GM23338 (cell line): ENCODE measurements around the gene CFAP100. TPM values are rescaled to one million over a fixed set of nuclear protein-coding genes. Genes with fewer than 3 reads are reported as not detected.

Experiments
- ATAC-seq: fragments of 200-7000 bp; cut with Tn5 transposase; 3 replicates; pipeline ENCODE4 v1.9.1; 2020
- DNase-seq: peaks from one replicate; pipeline ENCODE4 v3.0.0-alpha.2; 2015; ENCODE audit warnings: low spot score
- H2AFZ ChIP-seq: fragments of 200-600 bp; sonication (generic); 2 replicates; pipeline ENCODE4 v1.8.0; 2016; ENCODE audit warnings: antibody characterized with exemption, mild to moderate bottlenecking, moderate library complexity
- H3F3A ChIP-seq: fragments of 200-600 bp; sonication (generic); replicated peaks from 2 replicates; pipeline ENCODE4 v1.8.0; 2017; ENCODE audit warnings: antibody characterized with exemption, mixed run types, low read depth
- H3K27ac ChIP-seq: fragments of 200-600 bp; sonication (generic); 2 replicates; pipeline ENCODE4 v1.6.1; 2016; ENCODE audit warnings: low read depth
- H3K27me3 ChIP-seq: fragments of 200-600 bp; sonication (generic); 2 replicates; pipeline ENCODE4 v1.8.0; 2016; ENCODE audit warnings: mild to moderate bottlenecking, mixed run types, moderate library complexity; ENCODE audit not compliant: insufficient read depth
- H3K36me3 ChIP-seq: fragments of 200-600 bp; sonication (generic); 2 replicates; pipeline ENCODE4 v1.8.0; 2016; ENCODE audit warnings: mild to moderate bottlenecking; ENCODE audit not compliant: insufficient read depth
- H3K4me1 ChIP-seq: fragments of 200-600 bp; sonication (generic); 2 replicates; pipeline ENCODE4 v1.8.0; 2016; ENCODE audit warnings: mild to moderate bottlenecking, moderate library complexity; ENCODE audit not compliant: insufficient read depth
- H3K4me2 ChIP-seq: fragments of 200-600 bp; sonication (generic); 2 replicates; pipeline ENCODE4 v1.7.1; 2017; ENCODE audit warnings: mixed run types
- H3K4me3 ChIP-seq: fragments of 200-600 bp; sonication (generic); 2 replicates; pipeline ENCODE4 v1.6.1; 2016; ENCODE audit warnings: mixed run types
- H3K79me2 ChIP-seq: fragments of 200-600 bp; sonication (generic); replicated peaks from 2 replicates; pipeline ENCODE4 v1.8.0; 2017; ENCODE audit warnings: mild to moderate bottlenecking; ENCODE audit not compliant: insufficient read depth
- H3K9me2 ChIP-seq: fragments of 200-600 bp; sonication (generic); 2 replicates; pipeline ENCODE4 v1.8.0; 2017; ENCODE audit not compliant: insufficient read depth
- H4K20me1 ChIP-seq: fragments of 200-600 bp; sonication (generic); replicated peaks from 2 replicates; pipeline ENCODE4 v1.8.0; 2017; ENCODE audit warnings: mild to moderate bottlenecking; ENCODE audit not compliant: insufficient read depth
- H3K27ac Mint-ChIP-seq: 2 replicates; pipeline ENCODE4 v1.8.0; 2020; ENCODE audit warnings: inconsistent platforms, mild to moderate bottlenecking, moderate library complexity, mixed read lengths
- H3K27me3 Mint-ChIP-seq: 3 replicates; pipeline ENCODE4 v1.8.0; 2022; ENCODE audit warnings: low read depth, mild to moderate bottlenecking, moderate library complexity, mixed read lengths, inconsistent platforms; ENCODE audit not compliant: insufficient read depth, poor library complexity
- H3K36me3 Mint-ChIP-seq: 3 replicates; pipeline ENCODE4 v1.8.0; 2021; ENCODE audit warnings: low read depth, mild to moderate bottlenecking, inconsistent platforms, moderate library complexity, mixed read lengths
- H3K4me1 Mint-ChIP-seq: 3 replicates; pipeline ENCODE4 v1.8.0; 2020; ENCODE audit warnings: mild to moderate bottlenecking, inconsistent platforms, mixed read lengths
- H3K4me3 Mint-ChIP-seq: 3 replicates; pipeline ENCODE4 v1.8.0; 2021; ENCODE audit warnings: moderate library complexity, mild to moderate bottlenecking, inconsistent platforms, mixed read lengths
- H3K9me3 Mint-ChIP-seq: 3 replicates; pipeline ENCODE4 v1.8.0; 2020; ENCODE audit warnings: moderate library complexity, mild to moderate bottlenecking, inconsistent platforms, mixed read lengths
- CREB1 ChIP-seq: fragments of 250-450 bp; sonication (Bioruptor Pico); IDR thresholded peaks from 2 replicates; pipeline ENCODE4 v1.5.0; 2020; ENCODE audit warnings: low read depth, mild to moderate bottlenecking, moderate library complexity
- CTCF ChIP-seq, 2 experiments: fragments of 200-600 bp in 1 of 2; sonication (generic) in 1 of 2; conservative IDR thresholded peaks; 2 replicates each; pipeline versions ENCODE4 v1.5.1 to v1.6.1; 2016 to 2017; ENCODE audit warnings: antibody characterized with exemption in 2 of 2, low read depth in 2 of 2, mild to moderate bottlenecking in 2 of 2, moderate library complexity in 1 of 2
- EZH2 ChIP-seq: fragments of 200-600 bp; sonication (generic); IDR thresholded peaks from one replicate; pipeline ENCODE4 v1.8.0; 2017; ENCODE audit warnings: antibody characterized with exemption, mild to moderate bottlenecking, low read depth; ENCODE audit not compliant: unreplicated experiment
- EZH2phosphoT487 ChIP-seq: fragments of 200-600 bp; sonication (generic); IDR thresholded peaks from one replicate; pipeline ENCODE4 v1.8.1; 2018; ENCODE audit warnings: antibody characterized with exemption; ENCODE audit not compliant: unreplicated experiment
- NANOG ChIP-seq: IDR thresholded peaks from 2 replicates; pipeline ENCODE4 v1.6.1; 2016; ENCODE audit warnings: antibody characterized with exemption, borderline replicate concordance
- POLR2AphosphoS5 ChIP-seq: IDR thresholded peaks from 2 replicates; pipeline ENCODE4 v1.6.1; 2016; ENCODE audit warnings: antibody characterized with exemption, low read depth
- STAT1 ChIP-seq: IDR thresholded peaks from one replicate; pipeline ENCODE4 v1.6.1; 2016; ENCODE audit warnings: antibody characterized with exemption; ENCODE audit not compliant: unreplicated experiment
- ZNF114 ChIP-seq: fragments of 250-450 bp; sonication (Bioruptor Pico); IDR thresholded peaks from 2 replicates; pipeline ENCODE4 v1.5.0; 2020; ENCODE audit warnings: mild to moderate bottlenecking, moderate library complexity
- ZNF331 ChIP-seq: fragments of 250-450 bp; sonication (Bioruptor Pico); IDR thresholded peaks from 2 replicates; pipeline ENCODE4 v1.5.0; 2020; ENCODE audit warnings: low read depth, mild to moderate bottlenecking, moderate library complexity
- polyA plus RNA-seq: library from polyadenylated mRNA; unstranded; fragments of >200 nt; fragmentation: Nextera tagmentation; extraction: Ambion mirVana; gene quantifications from 2 replicates; pipeline ENCODE4 v1.2.1, GENCODE V29; 2016
- total RNA-seq: library from RNA; depleted of rRNA; stranded (reverse); fragments of >200 nt; shearing (Covaris generic); gene quantifications from 2 replicates; pipeline ENCODE4 v1.2.3, GENCODE V29; 2014
- TF ChIP-seq, protein P1 (sequence below): fragments of 250-450 bp; sonication (Bioruptor Pico); IDR thresholded peaks from 2 replicates; pipeline ENCODE4 v1.5.0; 2020; ENCODE audit warnings: mild to moderate bottlenecking, moderate library complexity
- TF ChIP-seq, protein P2 (sequence below): IDR thresholded peaks from 2 replicates; pipeline ENCODE4 v1.6.1; 2016; ENCODE audit warnings: antibody characterized with exemption
- TF ChIP-seq, protein P3 (sequence below): IDR thresholded peaks from one replicate; pipeline ENCODE4 v1.6.1; 2018; ENCODE audit warnings: antibody characterized with exemption; ENCODE audit not compliant: unreplicated experiment

The CFAP100 gene
- total and polyA plus RNA-seq, 2 experiments from 2014 or later = 0.07 TPM; not detected in 1

DNA sequence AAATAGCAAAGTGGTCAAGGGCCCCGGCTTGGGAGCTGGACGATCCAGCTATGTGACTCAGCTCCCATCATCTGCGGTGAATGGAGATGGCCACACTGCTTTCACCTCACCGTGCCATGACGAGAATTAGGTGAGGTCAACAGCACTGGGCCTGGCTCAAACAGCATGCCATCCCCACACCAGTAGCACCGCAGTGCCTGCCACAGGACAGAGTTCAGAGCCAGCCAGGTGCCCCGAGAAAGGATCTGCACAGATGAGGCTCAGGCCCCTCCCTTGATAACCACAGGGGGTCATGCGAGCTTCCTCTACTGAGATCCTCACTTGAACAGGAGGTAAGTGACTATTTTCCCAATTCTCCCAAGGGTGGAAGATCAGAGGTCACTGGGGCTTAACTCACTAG, 51.6 kb downstream of the CFAP100 start (continued):
- TF ChIP-seq, protein P1, sequence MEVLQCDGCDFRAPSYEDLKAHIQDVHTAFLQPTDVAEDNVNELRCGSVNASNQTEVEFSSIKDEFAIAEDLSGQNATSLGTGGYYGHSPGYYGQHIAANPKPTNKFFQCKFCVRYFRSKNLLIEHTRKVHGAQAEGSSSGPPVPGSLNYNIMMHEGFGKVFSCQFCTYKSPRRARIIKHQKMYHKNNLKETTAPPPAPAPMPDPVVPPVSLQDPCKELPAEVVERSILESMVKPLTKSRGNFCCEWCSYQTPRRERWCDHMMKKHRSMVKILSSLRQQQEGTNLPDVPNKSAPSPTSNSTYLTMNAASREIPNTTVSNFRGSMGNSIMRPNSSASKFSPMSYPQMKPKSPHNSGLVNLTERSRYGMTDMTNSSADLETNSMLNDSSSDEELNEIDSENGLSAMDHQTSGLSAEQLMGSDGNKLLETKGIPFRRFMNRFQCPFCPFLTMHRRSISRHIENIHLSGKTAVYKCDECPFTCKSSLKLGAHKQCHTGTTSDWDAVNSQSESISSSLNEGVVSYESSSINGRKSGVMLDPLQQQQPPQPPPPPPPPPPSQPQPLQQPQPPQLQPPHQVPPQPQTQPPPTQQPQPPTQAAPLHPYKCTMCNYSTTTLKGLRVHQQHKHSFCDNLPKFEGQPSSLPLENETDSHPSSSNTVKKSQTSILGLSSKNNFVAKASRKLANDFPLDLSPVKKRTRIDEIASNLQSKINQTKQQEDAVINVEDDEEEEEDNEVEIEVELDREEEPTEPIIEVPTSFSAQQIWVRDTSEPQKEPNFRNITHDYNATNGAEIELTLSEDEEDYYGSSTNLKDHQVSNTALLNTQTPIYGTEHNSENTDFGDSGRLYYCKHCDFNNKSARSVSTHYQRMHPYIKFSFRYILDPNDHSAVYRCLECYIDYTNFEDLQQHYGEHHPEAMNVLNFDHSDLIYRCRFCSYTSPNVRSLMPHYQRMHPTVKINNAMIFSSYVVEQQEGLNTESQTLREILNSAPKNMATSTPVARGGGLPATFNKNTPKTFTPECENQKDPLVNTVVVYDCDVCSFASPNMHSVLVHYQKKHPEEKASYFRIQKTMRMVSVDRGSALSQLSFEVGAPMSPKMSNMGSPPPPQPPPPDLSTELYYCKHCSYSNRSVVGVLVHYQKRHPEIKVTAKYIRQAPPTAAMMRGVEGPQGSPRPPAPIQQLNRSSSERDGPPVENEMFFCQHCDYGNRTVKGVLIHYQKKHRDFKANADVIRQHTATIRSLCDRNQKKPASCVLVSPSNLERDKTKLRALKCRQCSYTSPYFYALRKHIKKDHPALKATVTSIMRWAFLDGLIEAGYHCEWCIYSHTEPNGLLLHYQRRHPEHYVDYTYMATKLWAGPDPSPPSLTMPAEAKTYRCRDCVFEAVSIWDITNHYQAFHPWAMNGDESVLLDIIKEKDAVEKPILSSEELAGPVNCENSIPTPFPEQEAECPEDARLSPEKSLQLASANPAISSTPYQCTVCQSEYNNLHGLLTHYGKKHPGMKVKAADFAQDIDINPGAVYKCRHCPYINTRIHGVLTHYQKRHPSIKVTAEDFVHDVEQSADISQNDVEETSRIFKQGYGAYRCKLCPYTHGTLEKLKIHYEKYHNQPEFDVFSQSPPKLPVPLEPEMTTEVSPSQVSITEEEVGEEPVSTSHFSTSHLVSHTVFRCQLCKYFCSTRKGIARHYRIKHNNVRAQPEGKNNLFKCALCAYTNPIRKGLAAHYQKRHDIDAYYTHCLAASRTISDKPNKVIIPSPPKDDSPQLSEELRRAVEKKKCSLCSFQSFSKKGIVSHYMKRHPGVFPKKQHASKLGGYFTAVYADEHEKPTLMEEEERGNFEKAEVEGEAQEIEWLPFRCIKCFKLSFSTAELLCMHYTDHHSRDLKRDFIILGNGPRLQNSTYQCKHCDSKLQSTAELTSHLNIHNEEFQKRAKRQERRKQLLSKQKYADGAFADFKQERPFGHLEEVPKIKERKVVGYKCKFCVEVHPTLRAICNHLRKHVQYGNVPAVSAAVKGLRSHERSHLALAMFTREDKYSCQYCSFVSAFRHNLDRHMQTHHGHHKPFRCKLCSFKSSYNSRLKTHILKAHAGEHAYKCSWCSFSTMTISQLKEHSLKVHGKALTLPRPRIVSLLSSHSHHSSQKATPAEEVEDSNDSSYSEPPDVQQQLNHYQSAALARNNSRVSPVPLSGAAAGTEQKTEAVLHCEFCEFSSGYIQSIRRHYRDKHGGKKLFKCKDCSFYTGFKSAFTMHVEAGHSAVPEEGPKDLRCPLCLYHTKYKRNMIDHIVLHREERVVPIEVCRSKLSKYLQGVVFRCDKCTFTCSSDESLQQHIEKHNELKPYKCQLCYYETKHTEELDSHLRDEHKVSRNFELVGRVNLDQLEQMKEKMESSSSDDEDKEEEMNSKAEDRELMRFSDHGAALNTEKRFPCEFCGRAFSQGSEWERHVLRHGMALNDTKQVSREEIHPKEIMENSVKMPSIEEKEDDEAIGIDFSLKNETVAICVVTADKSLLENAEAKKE (CRISPR knock-in tag) = no peak

- no peaks in the 10 kb centered on the region for H3K27me3 Mint-ChIP-seq
- Histone ChIP-seq H3K27me3 (no peaks in the 10 kb centered on the region), H2AFZ (no peak overlapping the region), H3K36me3 (no peaks in the 10 kb centered on the region), H3K27ac (no peak overlapping the region), H3F3A (no peaks in the 10 kb centered on the region), H3K4me3 (no peak overlapping the region), H3K9me2 (no peaks in the 10 kb centered on the region), H4K20me1 (no peaks in the 10 kb centered on the region; the same call in 1 of the 2 replicates), H3K4me1 (peaks cover 7% of the 10 kb centered on the region; the same call in 1 of the 2 replicates), H3K4me2 (no peak overlapping the region), H3K79me2 (no peaks in the 10 kb centered on the region)
- peaks cover 24% of the 10 kb centered on the region for H3K4me1 Mint-ChIP-seq
- H3K4me3 Mint-ChIP-seq = no peak overlapping the region
- DNase-seq (peak; percentile 28), ATAC-seq (peak; percentile 73)
- peaks cover 12% of the 10 kb centered on the region for H3K36me3 Mint-ChIP-seq
- H3K27ac Mint-ChIP-seq = no peak overlapping the region
- H3K9me3 Mint-ChIP-seq = no peaks in the 10 kb centered on the region
- no peak for TF ChIP-seq NANOG
- TF ChIP-seq, protein P2, sequence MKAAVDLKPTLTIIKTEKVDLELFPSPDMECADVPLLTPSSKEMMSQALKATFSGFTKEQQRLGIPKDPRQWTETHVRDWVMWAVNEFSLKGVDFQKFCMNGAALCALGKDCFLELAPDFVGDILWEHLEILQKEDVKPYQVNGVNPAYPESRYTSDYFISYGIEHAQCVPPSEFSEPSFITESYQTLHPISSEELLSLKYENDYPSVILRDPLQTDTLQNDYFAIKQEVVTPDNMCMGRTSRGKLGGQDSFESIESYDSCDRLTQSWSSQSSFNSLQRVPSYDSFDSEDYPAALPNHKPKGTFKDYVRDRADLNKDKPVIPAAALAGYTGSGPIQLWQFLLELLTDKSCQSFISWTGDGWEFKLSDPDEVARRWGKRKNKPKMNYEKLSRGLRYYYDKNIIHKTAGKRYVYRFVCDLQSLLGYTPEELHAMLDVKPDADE = no peak
- no peak for TF ChIP-seq STAT1
- no peak for TF ChIP-seq EZH2
- TF ChIP-seq EZH2phosphoT487 = no peak
- TF ChIP-seq POLR2AphosphoS5 = no peak
- TF ChIP-seq, protein P3, sequence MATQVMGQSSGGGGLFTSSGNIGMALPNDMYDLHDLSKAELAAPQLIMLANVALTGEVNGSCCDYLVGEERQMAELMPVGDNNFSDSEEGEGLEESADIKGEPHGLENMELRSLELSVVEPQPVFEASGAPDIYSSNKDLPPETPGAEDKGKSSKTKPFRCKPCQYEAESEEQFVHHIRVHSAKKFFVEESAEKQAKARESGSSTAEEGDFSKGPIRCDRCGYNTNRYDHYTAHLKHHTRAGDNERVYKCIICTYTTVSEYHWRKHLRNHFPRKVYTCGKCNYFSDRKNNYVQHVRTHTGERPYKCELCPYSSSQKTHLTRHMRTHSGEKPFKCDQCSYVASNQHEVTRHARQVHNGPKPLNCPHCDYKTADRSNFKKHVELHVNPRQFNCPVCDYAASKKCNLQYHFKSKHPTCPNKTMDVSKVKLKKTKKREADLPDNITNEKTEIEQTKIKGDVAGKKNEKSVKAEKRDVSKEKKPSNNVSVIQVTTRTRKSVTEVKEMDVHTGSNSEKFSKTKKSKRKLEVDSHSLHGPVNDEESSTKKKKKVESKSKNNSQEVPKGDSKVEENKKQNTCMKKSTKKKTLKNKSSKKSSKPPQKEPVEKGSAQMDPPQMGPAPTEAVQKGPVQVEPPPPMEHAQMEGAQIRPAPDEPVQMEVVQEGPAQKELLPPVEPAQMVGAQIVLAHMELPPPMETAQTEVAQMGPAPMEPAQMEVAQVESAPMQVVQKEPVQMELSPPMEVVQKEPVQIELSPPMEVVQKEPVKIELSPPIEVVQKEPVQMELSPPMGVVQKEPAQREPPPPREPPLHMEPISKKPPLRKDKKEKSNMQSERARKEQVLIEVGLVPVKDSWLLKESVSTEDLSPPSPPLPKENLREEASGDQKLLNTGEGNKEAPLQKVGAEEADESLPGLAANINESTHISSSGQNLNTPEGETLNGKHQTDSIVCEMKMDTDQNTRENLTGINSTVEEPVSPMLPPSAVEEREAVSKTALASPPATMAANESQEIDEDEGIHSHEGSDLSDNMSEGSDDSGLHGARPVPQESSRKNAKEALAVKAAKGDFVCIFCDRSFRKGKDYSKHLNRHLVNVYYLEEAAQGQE = no peak
- no peak for TF ChIP-seq ZNF331
- TF ChIP-seq CREB1 (CRISPR knock-in tag) = no peak
- no peak for TF ChIP-seq CTCF (conservative IDR thresholded peaks at IDR 0.05; ENCODE audit: low read depth in 2 of 2)
- TF ChIP-seq ZNF114 (CRISPR knock-in tag) = no peak
These were observed 52.1 kb downstream of the CFAP100 start for GRCh38 chr3:126446791-126447190.
